Panc1 (cell line): ENCODE measurements around the gene TRIM4. TPM values are rescaled to one million over a fixed set of nuclear protein-coding genes. Genes with fewer than 3 reads are reported as not detected.

Experiments used
- ATAC-seq: fragments of 200-7000 bp; cut with Tn5 transposase; 2 replicates; pipeline ENCODE4 v1.9.1; 2020; ENCODE audit warnings: mild to moderate bottlenecking, moderate library complexity
- BruUV-seq: library from RNA; stranded (reverse); fragments of 400-500 nt; replicated peaks from 2 replicates; lab custom pipeline; 2021; lab: Mats Ljungman, UMichigan
- CTCF ChIA-PET: fragments of 300-600 bp; sonication (Branson Sonifier 250); formaldehyde crosslinking; loops from one replicate; lab custom pipeline; 2022; ENCODE audit warnings: antibody characterized with exemption; lab: Charles Lee
- POLR2A ChIA-PET: fragments of 300-600 bp; sonication (Branson Sonifier 250); formaldehyde crosslinking; loops from one replicate; lab custom pipeline; 2022; ENCODE audit warnings: antibody characterized with exemption; lab: Charles Lee
- DNase-seq: peaks from one replicate; pipeline ENCODE4 v3.0.0-alpha.2; 2010; ENCODE audit warnings: low read depth, low spot score
- H3K27ac ChIP-seq: 2 replicates; pipeline ENCODE4 v1.5.1; 2011; ENCODE audit warnings: mild to moderate bottlenecking, low read length, inconsistent platforms
- H3K27me3 ChIP-seq: fragments of 200-500 bp; sonication (Bioruptor generic); 2 replicates; pipeline ENCODE4 v1.6.0; 2014; ENCODE audit warnings: low read length, inconsistent platforms; ENCODE audit not compliant: control insufficient read depth, insufficient read depth
- H3K36me3 ChIP-seq: fragments of 200-500 bp; sonication (Bioruptor generic); 2 replicates; pipeline ENCODE4 v1.5.1; 2014; ENCODE audit warnings: inconsistent platforms, mild to moderate bottlenecking, low read length, moderate library complexity; ENCODE audit not compliant: control insufficient read depth, insufficient read depth
- H3K4me1 ChIP-seq: 2 replicates; pipeline ENCODE4 v1.5.1; 2011; ENCODE audit warnings: inconsistent platforms, mild to moderate bottlenecking, low read length, moderate library complexity; ENCODE audit not compliant: control insufficient read depth, insufficient read depth
- H3K4me3 ChIP-seq, 2 experiments: 2 replicates each; pipeline ENCODE4 v1.5.1; 2011 to 2012; ENCODE audit warnings: low read depth in 2 of 2, low read length in 2 of 2, mild to moderate bottlenecking in 2 of 2, inconsistent platforms in 1 of 2, moderate library complexity in 1 of 2
- H3K9me3 ChIP-seq: fragments of 200-500 bp; sonication (Bioruptor generic); 2 replicates; pipeline ENCODE4 v1.5.1; 2014; ENCODE audit warnings: low read depth, mild to moderate bottlenecking, inconsistent platforms, low read length, moderate library complexity; ENCODE audit not compliant: control insufficient read depth, insufficient read depth
- POLR2AphosphoS5 ChIP-seq: IDR thresholded peaks from 2 replicates; pipeline ENCODE4 v1.6.1; 2012; ENCODE audit warnings: mild to moderate bottlenecking, low read depth, low read length, moderate library complexity
- SIN3A ChIP-seq: IDR thresholded peaks from 2 replicates; pipeline ENCODE4 v1.6.1; 2012; ENCODE audit warnings: low read depth, mild to moderate bottlenecking, low read length, moderate library complexity, borderline replicate concordance; ENCODE audit not compliant: insufficient read depth
- TCF7L2 ChIP-seq: IDR thresholded peaks from 2 replicates; pipeline ENCODE4 v1.6.1; 2011; ENCODE audit warnings: mild to moderate bottlenecking, low read depth, low read length, inconsistent platforms
- in situ Hi-C: cut with HindIII; loops from 2 replicates; pipeline ENCODE4 v1.10.0; 2016; ENCODE audit warnings: low sequenced_read_pairs, low pct_unique_long_range_greater_than_20kb
- intact Hi-C: fragments of 100-400 bp; cut with micrococcal nuclease; formaldehyde crosslinking; loops from one replicate; pipeline ENCODE4 v1.10.0; 2022; ENCODE audit not compliant: unreplicated experiment
- total RNA-seq: library from RNA; stranded (reverse); gene quantifications from one replicate; pipeline ENCODE4 v1.2.1, GENCODE V29; 2021; ENCODE audit not compliant: unreplicated experiment
- TF ChIP-seq, protein P1 (sequence below), 2 experiments: IDR thresholded peaks; 2 replicates each; pipeline ENCODE4 v1.6.1; 2011 to 2012; ENCODE audit warnings: low read depth in 2 of 2, control low read depth in 1 of 2, low read length in 1 of 2, mild to moderate bottlenecking in 1 of 2, moderate library complexity in 1 of 2; ENCODE audit not compliant: insufficient read depth in 1 of 2
- TF ChIP-seq, protein P2 (sequence below): fragments of 450-650 bp; IDR thresholded peaks from 2 replicates; pipeline ENCODE4 v1.5.1; 2017; ENCODE audit warnings: mild to moderate bottlenecking

TRIM4 gene
- total RNA-seq, 1 experiment from 2014 or later = 28.1 TPM

DNA sequence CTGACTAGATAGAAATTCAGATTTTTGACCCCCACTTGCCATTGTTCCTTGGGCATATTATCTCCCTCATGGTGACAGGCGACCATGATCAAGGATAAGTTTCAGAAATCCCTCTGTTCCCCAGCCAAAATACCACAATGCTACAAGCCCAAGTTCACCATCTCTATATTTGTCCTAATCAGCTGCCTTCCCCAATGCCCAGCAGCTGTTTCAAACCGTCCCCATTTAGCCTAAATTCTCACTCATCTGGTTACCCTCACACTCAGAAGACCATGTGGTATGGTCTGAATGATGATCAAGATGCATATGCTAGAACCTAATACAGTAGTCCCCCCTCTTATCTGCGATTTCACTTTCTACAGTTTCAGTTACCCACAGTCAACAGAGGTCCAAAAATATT lies 11.0 kb upstream of the TRIM4 start:
- ATAC-seq (no peak), DNase-seq (no peak)
- POLR2A ChIA-PET = no interaction called here
- no peak overlapping the region for H3K27ac ChIP-seq
- CTCF ChIA-PET = no interaction called here
- no peak for TF ChIP-seq SIN3A
- no peak for TF ChIP-seq POLR2AphosphoS5
- TF ChIP-seq, protein P1, sequence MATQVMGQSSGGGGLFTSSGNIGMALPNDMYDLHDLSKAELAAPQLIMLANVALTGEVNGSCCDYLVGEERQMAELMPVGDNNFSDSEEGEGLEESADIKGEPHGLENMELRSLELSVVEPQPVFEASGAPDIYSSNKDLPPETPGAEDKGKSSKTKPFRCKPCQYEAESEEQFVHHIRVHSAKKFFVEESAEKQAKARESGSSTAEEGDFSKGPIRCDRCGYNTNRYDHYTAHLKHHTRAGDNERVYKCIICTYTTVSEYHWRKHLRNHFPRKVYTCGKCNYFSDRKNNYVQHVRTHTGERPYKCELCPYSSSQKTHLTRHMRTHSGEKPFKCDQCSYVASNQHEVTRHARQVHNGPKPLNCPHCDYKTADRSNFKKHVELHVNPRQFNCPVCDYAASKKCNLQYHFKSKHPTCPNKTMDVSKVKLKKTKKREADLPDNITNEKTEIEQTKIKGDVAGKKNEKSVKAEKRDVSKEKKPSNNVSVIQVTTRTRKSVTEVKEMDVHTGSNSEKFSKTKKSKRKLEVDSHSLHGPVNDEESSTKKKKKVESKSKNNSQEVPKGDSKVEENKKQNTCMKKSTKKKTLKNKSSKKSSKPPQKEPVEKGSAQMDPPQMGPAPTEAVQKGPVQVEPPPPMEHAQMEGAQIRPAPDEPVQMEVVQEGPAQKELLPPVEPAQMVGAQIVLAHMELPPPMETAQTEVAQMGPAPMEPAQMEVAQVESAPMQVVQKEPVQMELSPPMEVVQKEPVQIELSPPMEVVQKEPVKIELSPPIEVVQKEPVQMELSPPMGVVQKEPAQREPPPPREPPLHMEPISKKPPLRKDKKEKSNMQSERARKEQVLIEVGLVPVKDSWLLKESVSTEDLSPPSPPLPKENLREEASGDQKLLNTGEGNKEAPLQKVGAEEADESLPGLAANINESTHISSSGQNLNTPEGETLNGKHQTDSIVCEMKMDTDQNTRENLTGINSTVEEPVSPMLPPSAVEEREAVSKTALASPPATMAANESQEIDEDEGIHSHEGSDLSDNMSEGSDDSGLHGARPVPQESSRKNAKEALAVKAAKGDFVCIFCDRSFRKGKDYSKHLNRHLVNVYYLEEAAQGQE (IDR thresholded peaks at IDR 0.05; ENCODE audit: insufficient read depth in 1 of 2, low read depth in 2 of 2, low read length in 1 of 2) = no peak
- TF ChIP-seq, protein P2, sequence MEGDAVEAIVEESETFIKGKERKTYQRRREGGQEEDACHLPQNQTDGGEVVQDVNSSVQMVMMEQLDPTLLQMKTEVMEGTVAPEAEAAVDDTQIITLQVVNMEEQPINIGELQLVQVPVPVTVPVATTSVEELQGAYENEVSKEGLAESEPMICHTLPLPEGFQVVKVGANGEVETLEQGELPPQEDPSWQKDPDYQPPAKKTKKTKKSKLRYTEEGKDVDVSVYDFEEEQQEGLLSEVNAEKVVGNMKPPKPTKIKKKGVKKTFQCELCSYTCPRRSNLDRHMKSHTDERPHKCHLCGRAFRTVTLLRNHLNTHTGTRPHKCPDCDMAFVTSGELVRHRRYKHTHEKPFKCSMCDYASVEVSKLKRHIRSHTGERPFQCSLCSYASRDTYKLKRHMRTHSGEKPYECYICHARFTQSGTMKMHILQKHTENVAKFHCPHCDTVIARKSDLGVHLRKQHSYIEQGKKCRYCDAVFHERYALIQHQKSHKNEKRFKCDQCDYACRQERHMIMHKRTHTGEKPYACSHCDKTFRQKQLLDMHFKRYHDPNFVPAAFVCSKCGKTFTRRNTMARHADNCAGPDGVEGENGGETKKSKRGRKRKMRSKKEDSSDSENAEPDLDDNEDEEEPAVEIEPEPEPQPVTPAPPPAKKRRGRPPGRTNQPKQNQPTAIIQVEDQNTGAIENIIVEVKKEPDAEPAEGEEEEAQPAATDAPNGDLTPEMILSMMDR = no peak
- no peak for TF ChIP-seq TCF7L2
- no peaks in the 10 kb centered on the region for H3K9me3 ChIP-seq
- no TSS peak for BruUV-seq
- H3K4me3 ChIP-seq = no peak overlapping the region
- intact Hi-C loops = no loop called here
- peaks cover 35% of the 10 kb centered on the region for H3K27me3 ChIP-seq
- H3K36me3 ChIP-seq = no peaks in the 10 kb centered on the region
- in situ Hi-C loops = no loop called here
- H3K4me1 ChIP-seq = no peaks in the 10 kb centered on the region; the same call in 1 of the 2 replicates

DNA sequence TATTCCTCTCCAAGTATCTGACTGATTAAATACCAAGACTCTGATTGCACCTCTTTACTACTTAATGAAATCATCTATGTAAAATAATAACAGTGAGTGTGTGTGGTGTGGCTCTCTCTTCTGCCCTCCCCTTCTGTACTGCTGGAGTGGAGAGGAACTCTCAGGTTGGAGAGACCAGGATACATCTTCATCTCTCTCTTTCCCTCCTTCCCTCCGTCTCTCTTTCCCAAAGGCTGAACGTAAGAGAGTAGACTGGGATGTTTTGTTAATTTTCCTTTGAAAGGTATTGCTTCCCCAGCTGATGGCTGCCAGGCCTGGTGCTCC lies 10.4 kb upstream of the TRIM4 start:
- no peak overlapping the region for H3K27ac ChIP-seq
- H3K9me3 ChIP-seq = no peaks in the 10 kb centered on the region
- DNase-seq (no peak), ATAC-seq (peak; percentile 50)
- ChIA-PET CTCF (interaction anchor here (1.0 kb wide), 2 partner anchors 60 to 123 kb away, joined by 3 to 4 read pairs; no protein-coding TSS in a partner anchor), POLR2A (no interaction called here)
- peak overlapping the region in 1 of 2 experiments; percentile 43; a peak in 3 of 4 replicates for H3K4me3 ChIP-seq
- in situ Hi-C loops (no loop called here), intact Hi-C loops (no loop called here)
- no peaks in the 10 kb centered on the region; the same call in 1 of the 2 replicates for H3K4me1 ChIP-seq
- TF ChIP-seq, protein P2 = peak; percentile 39; the same call in 1 of the 2 replicates
- TF ChIP-seq TCF7L2 = no peak
- peaks cover 38% of the 10 kb centered on the region for H3K27me3 ChIP-seq
- BruUV-seq = no TSS peak
- no peaks in the 10 kb centered on the region for H3K36me3 ChIP-seq
